NCI-H345 (cell line): Measurements from ENCODE around the gene PKP2.

Experiments
- DNase-seq: peaks from one replicate; lab custom pipeline; 2025; lab: John Stamatoyannopoulos, UW

Gene PKP2

DNA sequence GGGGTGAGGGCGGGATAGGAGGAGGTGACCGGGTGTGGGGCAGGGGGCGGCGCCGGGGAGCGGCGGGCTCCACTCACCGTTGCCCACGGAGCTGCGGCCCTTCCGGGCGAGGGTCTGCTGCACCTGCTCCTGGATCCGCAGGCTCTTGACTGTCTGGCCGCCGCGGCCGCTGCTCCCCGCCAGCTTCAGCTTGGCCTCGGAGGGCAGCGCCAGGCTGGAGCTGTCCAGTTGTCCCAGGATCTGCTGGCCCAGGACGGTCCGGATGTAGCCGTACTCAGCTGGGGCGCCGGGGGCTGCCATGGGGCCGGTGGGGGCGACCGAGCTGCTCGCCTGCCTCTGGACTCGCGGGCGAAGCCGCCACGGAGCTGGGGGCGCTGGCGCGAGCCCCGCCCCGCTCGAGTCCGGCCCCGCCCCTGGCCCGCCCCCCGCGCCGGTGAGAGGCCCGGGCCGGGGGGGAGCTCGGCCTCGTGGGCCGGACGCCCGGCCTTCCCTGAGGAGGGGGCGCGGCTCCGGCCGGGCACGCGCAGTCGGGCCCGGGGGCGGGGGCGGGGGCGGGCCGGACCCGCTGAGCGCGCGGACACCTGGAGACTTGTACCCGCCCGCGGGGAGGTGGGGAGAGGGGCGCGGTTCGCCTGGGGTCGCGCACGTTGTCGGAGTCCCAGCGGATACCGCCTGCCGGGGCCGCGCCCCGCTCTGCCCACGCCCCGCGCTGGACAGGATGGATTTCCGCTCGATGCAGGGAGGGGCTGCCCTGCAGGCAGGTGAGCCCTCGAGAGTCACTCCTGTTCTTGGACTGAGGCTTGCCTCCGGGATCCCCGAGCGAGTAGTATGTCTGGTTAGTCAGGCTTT, at the start of gene PKP2:
Gene PKP2, minus strand, starts transcription at position 346 of the 849 bp plus-strand sequence. Its CDS starts 46 bp downstream, at position 300.
- DNase-seq, result peak; percentile 92

DNA sequence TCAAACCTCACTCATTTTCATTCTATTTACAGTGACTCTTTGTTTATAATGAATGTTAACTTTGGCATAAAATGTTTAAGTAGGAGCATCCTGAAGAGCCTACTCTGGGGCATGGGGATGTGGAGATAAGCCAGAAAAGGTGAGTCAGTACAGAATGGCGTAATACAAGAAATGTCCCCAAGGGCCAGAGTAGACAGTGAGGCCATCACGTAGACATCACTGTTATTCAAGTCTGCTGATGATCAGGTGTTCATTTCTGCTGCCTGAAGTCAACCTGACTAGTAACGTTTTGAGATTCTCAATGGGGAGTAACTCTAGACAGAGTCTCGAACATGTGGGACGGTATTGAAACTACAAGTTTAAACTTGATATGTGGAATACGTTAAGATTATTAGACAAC, 47.6 kb upstream of the PKP2 start:
- no peak for DNase-seq

DNA sequence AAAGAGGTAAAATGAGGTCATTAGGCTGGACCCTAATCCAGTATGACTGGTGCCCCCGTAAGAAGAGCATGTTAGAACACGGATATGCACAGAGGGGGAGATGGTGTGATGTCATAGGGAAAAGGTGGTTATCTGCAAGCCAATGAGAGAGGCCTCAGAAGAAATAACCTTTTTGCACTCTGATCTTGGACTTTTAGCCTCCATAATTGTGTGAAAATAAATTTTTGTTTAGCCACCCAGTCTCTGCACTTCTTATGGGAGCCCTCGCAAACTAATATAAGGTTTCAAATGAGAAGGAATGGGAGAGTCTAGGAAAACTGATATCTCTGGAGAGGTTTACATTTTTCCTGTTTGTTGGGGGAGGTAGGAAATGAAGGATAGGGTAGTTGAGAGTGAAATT, 43.2 kb upstream of the PKP2 start:
- no peak for DNase-seq

GRCh38 chr12:32926963-32927362, 30.4 kb upstream of the PKP2 start:
- DNase-seq, result no peak

DNA sequence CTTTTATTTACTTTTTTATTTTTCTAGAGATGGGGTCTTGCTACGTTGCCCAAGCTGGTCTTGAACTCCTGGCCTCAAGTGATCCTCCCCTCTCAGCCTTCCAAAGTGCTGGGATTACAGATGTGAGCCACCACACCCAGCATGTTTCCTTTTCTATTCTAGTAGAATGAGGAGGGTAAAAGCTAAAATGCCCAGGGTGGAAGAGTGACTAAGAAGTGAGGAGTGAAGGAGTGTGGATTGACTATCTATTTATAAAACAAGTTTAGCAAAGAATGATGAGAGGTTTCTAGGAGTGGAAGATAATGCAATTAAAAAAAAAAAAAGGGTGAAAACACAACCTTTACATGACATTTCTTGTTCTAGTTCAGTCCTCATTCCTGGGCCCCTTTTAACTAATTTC, 29.8 kb upstream of the PKP2 start:
- no peak for DNase-seq

GRCh38 chr12:32922546-32923297, 26.1 kb upstream of the PKP2 start:
- no peak for DNase-seq

DNA sequence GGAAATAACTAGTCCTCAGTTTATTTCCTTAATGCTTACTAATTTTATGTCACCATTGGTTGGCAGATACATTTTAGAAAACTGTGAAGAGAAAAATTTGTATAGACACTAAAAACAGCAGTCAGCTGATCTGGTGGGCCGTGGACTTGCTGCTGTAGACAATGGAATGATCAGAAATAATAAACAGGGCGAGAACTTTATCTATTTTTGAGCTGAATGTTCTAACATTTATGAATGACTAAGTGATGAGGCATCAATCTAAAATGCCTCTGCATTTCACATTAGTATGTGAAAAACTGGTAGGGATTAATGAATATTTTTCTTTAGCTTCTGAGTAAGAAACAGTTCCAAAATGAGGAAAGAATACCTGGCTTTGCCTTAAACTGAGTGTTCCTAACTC, 24.8 kb upstream of the PKP2 start:
- DNase-seq, result no peak

DNA sequence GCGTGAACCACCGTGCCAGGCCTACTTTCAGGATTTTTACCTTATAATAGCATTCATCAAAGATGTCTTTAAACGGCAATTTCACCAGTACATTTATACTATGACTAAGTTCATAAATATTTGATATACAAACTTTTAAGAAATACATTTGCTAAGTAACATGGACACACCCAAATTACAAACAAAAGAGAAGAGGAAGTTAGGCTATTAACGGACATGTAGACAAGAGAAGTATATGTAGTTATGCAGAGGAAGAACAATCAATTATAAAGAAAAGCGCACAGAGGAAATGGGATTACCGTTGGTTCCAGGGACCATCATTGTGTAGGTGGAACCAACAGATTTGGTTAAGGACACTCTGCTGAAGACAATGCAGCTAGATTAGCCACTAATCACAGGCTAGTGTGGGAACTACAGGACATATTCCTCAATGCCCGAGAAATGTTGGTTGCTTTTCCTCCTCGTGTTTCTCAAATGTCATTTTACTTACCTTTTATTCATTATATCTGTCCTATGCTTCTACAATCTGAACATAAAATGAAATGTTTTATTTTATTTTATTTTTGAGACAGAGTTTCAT, 24.0 kb upstream of the PKP2 start:
- DNase-seq, result no peak

DNA sequence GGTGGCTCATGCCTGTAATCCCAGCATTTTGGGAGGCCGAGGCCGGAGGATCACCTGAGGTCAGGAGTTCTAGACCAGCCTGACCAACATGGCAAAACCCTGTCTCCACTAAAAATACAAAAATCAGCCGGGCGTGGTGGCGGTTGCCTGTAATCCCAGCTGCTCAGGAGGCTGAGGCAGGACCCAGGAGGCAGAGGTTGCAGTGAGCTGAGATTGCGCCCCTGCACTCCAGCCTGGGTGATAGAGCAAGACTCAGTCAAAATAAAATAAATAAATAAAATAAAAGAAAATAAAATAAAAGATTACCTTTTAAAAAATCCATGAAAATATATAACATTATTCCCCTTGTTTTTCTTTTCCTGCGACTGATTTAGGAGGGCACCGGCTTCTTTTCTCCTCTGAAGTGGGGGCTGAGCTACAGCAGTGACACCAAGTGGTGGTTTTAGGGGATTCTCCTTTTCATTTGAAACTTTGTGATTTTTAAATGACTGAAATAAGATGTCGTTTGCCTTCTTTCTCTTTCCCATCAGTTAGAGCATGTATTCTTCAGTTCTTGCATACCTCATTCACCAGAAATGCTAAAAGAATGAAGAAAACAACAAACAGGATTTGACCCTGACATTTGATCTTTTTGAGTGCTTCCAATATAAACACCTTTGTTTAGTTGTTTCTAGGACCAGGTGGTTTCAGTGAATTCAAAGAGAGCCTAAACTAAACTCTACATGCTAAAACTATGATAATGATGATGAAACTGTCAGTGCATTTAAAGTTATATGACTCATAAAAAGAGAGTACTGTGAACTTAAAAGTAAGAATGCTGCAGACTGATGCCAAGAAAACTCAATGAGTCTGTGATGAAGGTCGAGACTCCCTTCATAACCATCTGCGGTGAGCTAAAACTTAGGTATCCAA, 22.6 kb upstream of the PKP2 start:
- peak; percentile 21 for DNase-seq

- DNase-seq, result no peak
Observed at GRCh38 chr12:32917094-32917611, 20.6 kb upstream of the PKP2 start.

- DNase-seq, result no peak
Observed at GRCh38 chr12:32907898-32908476, 11.4 kb upstream of the PKP2 start.

GRCh38 chr12:32907166-32907565, 10.6 kb upstream of the PKP2 start:
- no peak for DNase-seq

- DNase-seq, result no peak
Observed at GRCh38 chr12:32906399-32907165, 10.0 kb upstream of the PKP2 start.

DNA sequence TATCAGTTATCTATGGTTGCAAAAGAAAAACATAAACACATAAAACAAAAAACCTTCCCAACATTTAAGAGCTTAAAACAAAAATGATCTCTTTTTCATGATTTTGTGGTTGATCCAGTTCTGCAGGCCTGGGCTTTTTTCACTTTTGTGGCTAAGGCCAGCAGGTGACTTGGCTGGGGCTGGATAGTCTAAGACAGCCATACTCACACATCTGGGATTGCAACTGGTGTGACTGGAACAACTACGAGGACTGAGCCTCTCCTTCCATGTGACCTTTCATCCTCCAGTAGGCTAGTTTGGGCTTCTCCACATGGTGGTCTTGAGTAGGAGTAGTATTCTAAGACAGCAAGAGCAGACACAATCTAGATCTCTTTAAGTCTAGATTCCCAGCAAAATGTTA, 7.2 kb upstream of the PKP2 start:
- DNase-seq, result no peak

DNA sequence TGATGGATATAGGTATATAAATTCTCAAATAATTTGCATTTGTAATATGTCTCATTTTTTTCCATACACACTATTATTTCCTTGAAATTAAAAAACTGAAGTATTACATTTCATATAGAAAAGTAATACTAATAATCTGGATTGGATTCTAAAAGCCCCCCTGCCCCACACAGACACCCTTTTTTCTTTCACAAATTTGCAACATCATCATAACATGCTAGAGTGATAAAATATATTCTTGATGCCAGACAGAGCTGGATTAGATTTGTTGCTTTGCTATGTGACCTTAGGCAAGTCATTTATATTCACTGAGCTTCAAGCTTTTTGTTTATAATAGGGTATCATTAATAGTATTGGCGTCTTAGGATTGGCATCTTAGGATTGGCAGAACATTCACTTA, 6.7 kb upstream of the PKP2 start:
- DNase-seq, result no peak

DNA sequence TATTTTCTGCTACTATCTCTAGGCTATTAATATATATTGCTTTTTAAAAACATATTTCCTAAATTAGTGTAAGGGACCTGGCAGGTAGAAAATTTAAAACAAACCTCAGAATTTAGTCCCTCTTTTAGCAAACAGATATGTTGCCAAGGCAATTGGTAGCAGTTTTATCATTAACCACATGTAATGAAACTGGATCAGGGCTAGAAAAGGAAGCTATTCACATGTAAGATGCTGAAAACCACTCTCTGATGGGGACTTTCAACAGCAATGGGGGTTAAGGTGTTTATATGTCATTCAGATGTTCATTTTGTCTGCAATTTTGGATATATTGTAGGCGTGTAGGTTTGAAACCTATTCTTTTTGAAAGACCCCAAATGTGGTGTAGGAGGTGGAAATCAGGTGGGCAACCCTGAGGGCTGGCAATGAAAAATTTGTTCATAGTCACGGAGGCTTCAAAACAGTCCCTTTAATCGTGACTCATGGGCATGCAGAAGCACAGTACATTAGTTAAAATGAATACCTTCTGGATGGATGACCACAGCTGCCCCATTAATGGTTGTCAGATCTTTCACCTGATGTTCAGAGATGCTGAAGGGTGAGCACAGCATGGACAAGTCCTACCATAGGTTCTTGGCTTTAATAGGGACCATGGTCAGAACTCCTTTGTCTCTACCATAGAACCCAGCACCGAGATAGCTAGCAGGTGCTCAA, 5.9 kb upstream of the PKP2 start:
- DNase-seq, result no peak

- DNase-seq, result no peak
Observed at GRCh38 chr12:32901553-32901952, 5.0 kb upstream of the PKP2 start.

DNA sequence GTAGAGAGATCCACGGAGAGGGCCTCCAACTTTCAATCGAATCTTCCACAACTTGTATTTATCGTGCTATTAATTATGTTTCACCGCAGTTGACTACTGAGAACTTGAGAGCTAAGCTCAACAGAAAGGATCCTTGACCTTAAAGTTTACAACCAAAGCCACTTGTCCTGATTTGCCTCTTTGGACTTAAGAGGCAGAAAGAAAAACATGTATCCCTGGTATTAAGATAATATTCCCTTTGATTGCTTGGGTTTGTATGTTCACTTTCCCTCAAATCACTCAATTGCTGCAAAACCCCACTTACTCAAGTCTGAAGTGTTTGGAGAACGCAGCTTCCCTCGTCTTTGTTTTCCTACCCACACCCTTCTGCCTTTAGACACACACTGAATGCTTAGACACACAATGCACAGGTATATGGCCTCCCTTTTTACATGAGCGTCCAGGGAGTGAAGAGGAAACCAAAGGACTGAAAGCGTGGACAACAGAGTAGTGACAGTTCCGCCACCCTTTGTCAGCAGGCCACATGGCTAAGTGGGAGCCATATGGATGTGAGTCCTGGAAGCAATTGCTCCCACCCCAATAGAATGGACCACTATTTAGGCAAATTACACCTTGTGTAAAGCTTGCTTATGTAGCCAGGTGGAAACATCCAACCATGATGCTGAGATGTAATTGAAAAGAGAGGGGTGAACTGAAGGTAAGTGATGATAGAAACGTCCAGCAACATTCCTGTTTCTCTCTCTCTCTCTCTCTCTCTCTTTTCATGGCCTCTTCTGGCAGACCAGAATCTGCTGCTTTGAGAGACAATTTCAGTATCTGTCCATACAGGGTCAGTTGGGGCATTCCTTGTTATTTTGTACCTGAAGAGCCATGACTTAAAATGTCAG, 1.4 kb upstream of the PKP2 start:
- peak; percentile 20 for DNase-seq

GRCh38 chr12:32897281-32897610, 669 bp upstream of the PKP2 start:
- DNase-seq, result no peak
